ENCODE results near the gene BRD3.

The BRD3 gene

DNA sequence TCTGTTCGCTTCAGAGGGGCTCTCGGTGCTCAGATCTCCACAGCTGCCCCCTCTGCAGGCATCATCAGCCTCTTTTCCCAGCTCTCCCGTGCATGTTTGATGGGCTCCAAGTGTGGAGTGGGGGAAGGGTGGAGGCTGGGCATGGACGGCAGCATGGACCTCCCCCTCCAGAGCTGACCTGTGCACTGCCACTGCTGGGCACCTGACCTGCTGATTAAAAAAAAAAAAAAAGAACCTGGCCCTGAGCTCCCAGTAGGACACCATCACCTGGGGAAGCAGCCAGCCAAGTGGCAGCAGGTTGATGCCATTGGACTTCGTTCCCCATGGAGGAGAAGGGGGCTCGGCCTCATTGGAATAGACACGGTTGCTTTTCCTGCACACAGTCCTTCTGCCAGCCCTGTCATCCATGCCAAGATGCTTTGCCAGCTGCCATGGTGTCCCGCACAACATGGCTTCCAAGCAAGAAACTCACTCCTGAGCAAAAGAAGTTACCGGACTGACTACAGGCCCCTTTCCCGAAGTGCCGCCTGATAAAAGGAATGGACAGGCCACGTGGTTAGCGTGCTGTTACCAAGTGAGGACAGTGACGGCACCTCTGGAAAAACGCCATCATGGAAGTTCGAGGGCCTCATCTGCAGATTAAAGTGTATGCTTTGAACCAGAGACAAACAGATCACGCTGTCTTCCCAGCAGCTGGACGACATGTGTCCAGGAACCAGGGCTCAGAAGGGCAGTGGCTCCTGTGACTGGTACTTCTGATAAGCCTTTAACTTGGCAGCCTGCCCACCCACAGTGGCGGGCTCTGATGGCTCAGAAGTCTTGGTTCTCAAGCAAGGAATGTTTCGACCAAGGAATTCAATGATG, 57.3 kb downstream of the BRD3 start:
- DNase-seq, result no peak

DNA sequence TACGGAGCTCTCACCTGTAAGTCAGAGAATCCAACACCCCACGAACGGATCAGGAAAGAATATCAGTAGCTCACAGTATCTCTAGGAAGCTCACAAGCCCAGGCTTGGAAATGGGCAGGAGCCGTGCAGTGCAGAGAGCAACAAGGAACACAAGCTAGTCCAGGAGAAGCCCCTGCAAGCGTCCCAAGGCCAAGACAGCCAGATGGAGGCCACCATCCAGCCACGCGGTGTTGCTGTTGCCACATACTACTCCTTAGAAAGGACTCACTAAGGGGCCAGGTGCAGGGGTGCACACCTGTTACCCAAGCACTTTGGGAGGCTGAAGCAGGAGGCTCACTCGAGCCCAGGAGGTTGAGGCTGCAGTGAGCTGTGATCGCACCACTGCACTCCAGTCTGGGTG, 60.3 kb downstream of the BRD3 start:
- DNase-seq, result no peak

DNA sequence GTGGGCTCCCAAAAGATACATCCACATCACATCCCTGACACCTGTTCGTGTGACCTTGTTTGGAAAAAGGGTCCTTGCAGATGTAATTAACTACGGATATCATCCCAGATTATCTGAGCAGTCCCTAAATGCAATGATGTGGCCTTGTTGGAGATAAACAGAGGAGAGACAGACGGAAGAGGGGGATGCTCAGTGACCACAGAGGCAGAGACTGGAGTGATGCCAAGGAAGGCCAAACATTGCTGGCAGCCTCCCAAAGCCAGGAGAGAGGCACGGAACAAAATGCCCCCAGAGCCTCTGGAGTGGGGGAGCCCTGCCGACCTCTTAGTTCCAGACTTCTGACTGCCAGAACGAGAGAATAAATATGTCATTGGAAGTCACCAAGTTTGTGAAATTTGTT, 60.7 kb downstream of the BRD3 start:
- no peak for DNase-seq

DNA sequence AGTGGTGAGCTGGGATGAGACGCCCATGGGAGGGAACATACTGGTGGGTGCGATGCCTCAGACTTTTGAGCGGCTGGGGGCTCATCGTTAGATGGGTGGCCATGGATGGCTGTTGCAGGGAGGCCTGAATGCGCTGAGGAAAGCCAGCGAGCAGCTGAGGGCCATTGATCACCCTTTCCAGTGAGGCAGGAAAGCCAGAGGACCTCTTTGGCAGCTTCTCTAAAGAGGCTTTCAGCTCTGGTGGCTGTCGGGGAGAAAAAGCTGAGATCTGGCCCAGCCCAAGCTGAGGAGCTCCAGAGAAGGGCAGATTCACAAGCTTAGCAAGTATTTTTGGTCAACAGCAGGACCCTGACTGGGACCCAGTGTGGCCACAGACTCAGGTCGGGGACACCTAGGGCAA, 62.4 kb downstream of the BRD3 start:
- no peak for DNase-seq

DNA sequence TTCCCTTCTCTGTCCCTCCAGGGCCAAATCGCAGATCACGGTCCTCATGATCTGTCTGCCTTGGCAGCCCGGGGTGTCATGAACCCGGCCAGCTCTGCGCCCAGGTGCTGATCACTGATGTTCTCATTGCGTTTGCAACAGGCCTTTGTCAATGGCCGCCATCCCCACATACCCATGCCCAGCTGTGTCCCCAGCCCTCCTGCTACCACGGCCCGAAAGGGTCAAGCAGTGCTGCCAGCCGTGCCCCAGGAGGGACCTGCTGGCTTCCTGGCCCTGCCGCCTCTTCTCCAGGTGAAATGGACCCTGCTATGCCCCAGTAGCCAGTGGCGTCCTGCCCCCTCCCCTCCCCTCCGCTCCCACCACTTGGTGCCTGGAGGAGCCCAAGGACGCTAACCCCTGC, 62.9 kb downstream of the BRD3 start:
- DNase-seq, result no peak

DNA sequence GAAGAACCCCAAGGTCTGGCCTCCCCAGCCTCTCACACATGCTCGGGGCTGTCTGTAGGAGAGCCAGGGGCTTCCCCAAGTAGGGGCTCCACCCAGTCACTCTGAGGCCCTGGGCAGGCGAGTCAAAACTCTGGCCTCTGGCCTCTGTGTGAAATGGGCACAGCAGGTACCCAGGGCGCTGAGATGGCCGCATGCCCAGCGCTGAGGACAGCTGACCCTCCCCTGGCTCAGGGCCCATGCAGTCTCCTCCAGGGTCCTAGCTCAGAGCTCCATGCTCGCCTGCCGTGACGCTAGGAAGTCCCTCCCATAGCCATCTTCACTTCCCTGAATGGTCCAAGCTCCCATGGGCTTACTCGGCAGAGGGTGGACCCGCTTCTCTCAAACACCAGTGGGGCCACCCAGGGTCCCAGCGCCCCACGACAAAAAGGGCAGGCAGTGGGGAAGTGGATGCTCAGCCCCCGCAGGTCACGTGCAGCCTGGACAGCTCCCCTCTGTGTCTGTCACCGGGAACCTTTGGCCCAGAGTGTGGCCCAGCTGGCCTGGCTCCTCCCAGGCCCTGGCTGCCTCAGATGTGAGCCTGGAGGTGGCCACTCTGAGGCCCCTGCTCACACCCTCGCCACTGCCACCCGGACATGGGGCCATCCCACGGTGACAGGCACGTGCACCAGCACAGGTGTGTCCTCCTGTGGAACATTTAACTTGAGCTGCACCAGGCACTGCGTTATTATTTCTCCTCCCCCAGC, 63.5 kb downstream of the BRD3 start:
- no peak for DNase-seq

DNA sequence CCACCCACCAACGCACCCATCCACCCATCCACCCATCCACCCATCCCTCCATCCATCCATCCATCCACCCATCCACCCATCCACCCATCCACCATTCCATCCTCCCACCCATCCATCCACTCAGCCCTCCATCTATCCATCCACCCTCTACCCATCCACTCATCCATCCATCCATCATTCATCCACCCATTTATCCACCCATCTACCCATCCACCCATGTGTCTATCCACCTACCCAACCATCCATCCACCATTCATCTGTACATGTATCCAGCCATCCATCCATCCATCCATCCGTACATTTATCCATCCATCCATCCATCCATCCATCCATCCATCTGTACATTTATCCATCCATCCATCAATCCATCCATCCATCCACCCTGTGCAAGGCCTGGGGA, 64.6 kb downstream of the BRD3 start:
- DNase-seq, result no peak

DNA sequence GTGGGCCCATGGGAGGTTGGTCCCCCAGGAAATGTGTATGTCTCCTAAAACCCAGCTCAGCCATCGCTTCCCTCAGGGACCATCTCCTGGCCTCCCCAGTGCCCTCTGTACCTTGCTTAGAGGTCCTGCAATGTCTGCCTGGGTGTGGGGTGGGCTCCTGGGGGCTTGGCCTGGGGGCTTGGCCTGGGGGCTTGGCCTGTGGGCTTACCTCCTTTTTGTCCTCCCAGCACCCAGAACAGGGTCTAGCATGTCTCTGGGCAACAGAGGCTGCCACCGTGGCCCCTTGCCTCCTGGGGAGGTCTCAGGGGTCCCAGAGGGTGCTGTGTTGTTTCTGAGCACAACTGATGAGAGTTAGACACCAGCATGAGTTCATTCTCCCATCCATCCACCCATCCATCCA, 65.0 kb downstream of the BRD3 start:
- no peak for DNase-seq

DNA sequence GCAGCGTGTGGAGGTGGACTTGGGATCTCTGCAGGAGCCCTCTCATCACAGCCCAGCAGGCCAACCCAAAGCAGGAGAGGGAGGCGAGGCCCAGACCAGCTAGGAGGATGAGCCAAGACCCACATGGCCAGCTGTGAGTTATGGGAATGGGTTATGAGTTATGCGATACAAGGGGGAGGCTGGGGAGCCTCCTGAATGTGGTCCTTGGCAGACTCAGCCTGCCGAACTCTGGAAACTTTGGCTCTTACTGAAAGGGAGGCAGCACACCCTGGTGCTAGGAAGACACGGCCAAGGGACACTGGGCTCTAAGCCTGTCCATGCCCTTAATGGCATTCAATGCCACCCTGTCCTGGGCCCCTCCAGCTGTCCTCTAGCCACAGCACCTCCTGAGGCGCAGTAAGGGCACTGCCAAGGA, 68.0 kb downstream of the BRD3 start:
- DNase-seq, result no peak

DNA sequence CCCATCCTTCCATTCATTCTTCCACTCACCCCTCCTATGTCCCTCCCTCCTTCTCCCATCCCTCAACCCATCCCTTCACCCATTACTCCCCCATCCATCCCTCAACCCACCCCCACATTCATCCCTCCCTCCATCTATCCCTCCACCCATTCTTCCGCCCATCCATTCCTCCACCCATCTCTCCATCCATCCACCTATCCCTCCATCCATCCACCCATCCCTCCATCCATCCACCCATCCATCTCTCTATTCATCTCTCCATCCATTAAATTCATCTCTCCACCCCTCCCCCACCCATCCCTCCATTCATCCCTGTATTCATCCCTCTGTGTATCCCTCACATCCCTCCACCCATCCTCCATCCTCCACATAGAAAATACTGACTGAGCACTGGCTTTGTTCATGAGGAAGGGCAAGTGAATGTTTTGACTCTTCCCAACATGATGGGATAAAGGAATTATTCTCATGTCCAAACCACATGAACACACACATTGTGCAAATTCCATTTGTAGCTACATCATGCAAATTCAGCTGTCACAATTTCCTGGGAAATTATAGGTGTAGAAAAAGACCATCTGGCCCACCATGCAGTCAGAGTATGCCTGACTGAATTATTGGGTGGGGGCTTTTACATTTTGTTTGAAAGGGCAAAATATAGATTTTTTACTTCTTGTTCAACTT, 68.8 kb downstream of the BRD3 start:
- no peak for DNase-seq

DNA sequence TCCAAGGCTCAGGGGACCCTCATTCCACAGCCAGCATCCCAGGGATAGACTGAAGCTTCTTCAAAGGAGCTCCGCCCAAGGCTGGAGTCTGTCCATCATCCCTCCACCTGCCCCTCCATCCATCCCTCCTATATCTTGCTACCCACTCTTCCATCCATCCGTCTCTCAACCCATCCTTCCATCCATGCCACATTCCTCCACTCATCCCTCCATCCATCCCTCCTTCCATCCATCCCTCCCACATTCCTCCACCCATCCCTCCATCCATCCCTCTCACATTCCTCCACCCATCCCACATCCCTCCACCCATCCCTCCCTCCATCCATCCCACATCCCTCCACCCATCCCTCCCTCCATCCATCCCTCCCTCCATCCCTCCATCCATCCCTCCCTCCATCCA, 70.2 kb downstream of the BRD3 start:
- no peak for DNase-seq

DNA sequence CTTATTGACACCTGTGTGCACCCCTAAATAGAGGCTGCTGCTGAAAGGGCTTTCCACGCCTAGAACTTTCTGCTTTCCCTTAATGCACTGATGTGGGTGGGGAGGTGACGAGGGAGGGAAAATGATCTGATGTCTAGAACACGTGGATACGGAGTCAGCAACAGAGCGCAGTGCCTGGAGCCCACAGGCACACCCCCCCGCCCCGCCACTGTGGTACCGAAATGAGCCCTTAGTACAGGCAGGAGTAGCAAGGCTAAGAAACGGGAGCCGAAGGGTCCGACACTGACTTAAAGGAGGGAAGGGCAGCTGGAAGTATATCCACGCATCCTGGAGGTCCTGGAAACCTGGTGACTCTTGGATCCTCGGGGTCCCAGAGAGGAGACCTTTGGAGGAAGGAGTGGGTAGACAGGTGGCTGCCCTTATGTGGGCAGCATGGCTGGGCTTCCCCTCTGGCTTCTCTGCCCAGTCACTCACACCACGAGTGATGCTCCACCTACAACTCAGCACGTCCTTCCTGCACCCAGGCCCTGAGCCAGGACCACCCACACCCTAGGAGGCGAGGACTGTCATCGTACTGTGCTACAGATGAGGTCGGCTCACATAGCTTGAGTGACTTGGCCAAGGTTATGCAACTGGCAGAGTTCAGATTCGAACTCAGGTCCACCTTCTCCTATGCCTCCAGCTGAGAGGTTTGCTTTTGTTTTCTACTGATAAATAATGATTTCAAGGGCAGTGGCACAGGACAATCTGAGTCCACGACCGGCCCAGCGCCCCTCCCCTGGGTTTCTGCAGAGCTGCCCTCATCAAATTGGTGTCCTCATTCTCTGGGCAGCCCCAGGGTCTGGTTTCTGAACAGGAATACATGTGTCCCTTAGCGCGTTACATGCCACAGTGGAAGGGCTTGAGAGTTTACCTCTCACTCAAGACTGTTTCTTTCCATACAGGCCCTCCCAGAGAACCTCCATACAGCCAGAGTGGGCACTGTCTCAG, 71.0 kb downstream of the BRD3 start:
- no peak for DNase-seq

DNA sequence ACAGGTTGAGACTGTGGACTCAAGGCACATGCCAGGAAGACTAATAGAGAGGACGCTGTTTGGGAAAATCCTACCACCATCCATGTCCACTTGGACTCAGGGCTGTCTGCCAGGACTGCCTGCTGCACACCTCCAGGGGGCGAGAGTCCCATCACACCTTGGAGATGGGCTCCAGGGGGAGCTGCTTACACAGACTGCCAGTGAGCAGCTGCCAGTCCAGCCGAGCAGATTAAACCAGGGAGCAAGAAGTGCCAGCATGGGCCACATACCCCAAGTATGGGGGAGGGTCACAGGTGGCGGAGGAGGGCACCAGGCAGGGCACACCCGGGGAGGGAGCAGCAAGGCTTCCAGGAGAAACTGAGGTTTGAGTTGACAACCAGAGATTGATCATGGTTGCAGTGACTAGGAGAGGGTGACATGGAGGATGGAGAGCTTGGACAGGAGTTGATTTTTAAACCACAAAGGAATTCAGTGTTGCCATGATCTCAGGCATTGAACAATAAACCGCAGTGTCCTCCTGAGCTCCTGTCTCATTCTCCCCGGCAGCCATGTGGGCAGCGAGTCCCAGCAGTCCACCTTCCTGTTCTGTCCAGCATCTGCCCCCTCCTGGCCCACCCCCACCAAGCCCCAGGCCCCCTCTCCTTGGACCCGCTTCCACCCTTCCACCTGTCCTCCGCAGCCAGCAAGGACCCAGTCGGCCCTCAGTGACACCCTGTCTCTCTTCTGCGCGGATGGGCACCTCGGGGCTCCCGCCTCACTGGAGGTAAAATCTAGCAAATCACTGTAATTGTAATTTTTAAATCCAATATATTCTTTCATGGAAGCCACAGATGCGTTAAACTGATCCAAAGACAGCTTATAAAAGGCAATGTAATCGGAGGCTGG, 72.6 kb downstream of the BRD3 start:
- no peak for DNase-seq

DNA sequence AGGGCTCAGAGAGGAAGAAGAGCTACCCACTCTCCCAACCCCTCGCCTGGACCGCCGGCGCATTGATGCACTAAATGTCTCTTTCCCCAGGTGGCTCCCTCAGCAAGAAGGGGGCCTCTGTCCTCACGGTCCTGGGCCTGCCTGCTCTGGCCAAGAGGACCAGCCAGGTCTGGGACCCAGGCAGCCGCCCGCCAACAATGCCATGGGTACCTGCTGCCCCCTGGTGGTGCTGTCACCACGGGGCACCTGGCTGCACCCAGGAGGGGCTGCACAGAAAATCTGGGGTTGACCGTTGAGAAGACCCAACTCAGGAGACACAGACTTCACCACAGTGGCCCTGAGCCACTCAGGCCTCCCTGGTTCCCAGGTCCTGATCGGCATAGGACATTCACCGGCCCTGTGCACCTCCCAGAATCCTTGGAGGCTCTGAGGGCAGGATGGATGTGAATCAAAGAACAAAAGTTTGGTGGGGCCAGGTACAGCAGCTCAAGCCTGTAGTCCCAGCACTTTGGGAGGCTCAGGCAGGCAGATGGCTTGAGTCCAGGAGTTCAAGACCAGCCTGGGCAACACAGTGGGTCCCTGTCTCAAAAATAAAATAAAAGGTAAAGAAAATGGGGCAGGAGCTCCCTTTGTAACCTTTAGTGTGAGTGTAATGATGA, 73.3 kb downstream of the BRD3 start:
- peak; percentile 95 for DNase-seq

DNA sequence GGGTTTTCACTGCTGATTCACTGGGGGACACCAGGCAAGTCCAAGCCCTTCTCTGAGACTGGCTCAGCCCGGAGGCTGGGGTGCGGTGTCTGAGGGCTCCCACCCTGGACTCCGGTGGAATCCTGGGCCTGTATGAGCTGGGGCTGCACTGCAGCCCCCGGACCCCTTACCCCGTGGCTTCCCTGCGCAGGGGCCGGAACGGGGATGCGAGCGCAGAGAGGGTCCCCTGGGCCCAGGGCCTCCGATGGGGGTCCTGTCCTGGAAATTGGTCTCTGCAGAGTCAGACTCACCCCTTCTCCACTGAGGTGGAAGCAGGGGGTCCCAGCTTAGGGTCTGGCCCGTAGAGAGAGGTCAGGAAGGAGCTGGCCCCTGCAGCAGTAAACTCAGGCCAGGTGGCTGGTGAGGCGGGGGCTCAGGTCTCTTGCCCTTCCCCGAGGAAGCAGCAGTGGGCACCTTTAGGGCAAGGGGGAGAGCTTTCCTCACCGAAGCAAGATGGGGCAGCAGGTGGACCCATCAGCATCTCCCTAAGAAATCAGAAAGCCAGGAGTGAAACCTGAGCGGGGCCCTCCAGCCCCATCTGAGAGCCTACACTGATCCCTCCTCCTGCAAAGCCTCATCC, 74.1 kb downstream of the BRD3 start:
- DNase-seq, result no peak

DNA sequence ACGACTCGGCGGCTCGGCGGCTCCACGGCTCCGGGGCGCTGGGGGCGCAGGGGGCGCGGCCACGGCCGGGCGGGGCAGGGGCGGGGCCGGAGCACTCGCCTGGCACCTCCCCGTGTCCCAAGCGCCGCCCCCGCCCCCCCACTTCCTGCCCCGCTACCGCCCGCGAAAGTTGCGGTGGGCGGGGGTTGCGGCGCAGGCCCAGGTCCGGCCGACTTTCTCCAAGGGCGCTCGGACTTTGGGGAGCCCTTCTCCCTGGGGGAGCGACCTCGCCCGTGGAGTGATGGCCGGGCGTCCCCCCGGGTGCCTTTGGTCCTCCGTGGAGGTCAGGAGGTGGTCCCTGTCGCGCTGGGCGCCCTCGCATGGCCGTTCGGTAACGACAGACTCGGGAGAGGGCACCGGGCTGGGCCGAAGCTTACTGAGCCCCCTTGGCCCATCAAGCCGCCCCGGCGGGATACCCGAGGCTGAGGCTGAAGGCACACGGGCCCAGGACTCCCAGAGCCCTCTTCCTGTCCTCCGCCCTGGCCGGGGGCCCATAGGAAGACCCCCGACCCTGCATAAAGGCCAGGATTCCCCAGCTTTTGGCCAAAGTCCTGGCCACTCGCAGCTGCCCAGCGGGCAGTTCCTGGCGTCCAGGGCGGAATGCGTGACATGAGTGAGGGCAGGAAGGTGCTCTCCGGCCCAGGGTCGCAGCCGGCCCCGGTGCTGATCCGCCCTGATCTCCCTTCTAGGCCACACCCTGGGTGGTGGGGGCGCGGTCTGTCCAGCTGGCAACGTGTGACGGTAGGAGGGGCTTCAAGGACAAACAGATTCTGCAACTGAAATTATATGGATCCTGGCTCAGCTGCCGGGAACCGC, 74.8 kb downstream of the BRD3 start:
- peak; percentile 87 for DNase-seq

DNA sequence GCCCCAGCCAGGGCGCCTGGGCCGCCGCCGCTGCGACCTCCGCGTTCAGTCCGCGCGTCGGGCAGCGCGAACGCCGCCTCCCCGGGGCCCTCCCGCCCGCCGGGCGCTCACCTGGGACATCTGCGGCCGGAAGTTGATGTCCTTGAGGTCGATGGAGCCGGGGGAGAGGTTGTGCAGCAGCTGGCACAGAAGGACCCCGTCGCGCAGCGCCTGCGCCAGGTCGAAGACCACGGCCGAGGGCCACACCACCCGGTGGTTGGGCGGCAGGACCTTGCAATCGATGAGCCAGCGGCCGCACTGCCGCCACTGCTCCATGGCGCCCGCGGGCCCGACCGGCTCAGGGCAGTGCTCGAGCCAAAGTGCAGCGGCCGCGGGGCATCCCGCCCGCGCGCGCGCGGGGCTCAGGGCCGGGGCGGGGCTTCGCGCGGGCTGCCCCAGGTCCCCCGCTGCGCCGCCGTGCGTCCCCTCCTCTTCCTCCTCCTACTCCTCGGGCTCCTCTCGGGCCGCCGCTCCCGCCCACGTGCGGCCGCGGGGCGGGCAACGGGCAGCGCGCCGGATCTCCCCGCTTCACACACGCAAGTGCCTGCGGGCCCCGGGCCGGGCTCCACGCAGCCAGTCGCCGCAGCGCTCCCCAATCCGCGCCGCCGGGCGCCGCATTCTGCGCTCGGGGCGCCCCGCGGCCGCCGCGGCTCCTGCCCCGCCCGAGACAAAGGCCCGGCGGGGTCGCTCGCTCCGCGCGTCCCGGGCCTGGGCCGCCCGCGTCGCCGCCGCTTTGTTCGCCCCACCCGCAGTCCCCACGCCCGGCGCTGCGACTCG, 75.7 kb downstream of the BRD3 start, which contains the start of gene VAV2:
VAV2 (minus strand) TSS at position 361 of the 816 bp plus-strand sequence; CDS start at position 315, 46 bp downstream.
- peak; percentile 75 for DNase-seq

DNA sequence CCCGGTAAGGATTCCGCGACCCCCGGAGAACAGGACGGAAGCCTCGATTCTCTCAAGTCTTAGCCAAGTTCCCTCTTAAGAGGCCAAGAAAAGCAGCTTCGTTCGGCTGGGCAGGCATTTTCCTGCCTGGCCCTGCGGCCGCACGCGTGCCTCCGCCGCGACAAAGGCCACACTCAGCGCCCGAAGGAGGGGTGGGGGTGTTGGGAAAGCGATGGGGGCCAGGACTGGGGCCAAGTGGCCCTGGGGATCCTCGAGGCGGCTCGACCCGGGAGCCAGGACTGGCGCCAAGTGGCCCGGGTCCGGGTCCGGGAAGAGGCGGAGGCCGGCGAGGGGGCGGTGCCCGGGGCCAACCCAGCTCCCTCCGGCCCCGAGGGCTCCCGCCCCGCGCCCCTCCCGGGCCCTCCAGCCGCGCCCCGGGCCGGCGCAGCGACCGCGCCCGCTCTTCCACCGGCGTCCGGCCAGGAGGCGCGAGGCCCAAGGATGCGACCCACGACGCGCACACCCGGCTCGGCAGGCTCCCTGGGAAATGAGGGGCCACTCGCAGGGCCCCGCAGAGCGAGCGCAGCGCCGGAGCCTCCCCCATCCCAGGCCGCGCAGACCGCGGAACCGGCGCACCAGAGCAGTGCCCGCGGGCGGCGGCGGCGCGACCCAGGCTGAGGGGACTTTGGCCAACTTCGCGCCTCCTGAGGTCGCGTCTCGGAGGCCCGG, 76.5 kb downstream of the BRD3 start:
- DNase-seq, result no peak

Data from activated CD8-positive, alpha-beta memory T cell treated with anti-CD3 and anti-CD28 coated beads, Interleukin-2, amount 50 U/mL, for 48 hours (primary cell).